GM23338 (cell line): Measurements from ENCODE around the gene SOWAHB. TPM values are rescaled to one million over a fixed set of nuclear protein-coding genes. Genes with fewer than 3 reads are reported as not detected.

Experiments used
- ATAC-seq: fragments of 200-7000 bp; cut with Tn5 transposase; 3 replicates; pipeline ENCODE4 v1.9.1; 2020
- DNase-seq: peaks from one replicate; pipeline ENCODE4 v3.0.0-alpha.2; 2015; ENCODE audit warnings: low spot score
- H2AFZ ChIP-seq: fragments of 200-600 bp; sonication (generic); 2 replicates; pipeline ENCODE4 v1.8.0; 2016; ENCODE audit warnings: antibody characterized with exemption, mild to moderate bottlenecking, moderate library complexity
- H3F3A ChIP-seq: fragments of 200-600 bp; sonication (generic); replicated peaks from 2 replicates; pipeline ENCODE4 v1.8.0; 2017; ENCODE audit warnings: antibody characterized with exemption, mixed run types, low read depth
- H3K27ac ChIP-seq: fragments of 200-600 bp; sonication (generic); 2 replicates; pipeline ENCODE4 v1.6.1; 2016; ENCODE audit warnings: low read depth
- H3K27me3 ChIP-seq: fragments of 200-600 bp; sonication (generic); 2 replicates; pipeline ENCODE4 v1.8.0; 2016; ENCODE audit warnings: mild to moderate bottlenecking, mixed run types, moderate library complexity; ENCODE audit not compliant: insufficient read depth
- H3K36me3 ChIP-seq: fragments of 200-600 bp; sonication (generic); 2 replicates; pipeline ENCODE4 v1.8.0; 2016; ENCODE audit warnings: mild to moderate bottlenecking; ENCODE audit not compliant: insufficient read depth
- H3K4me1 ChIP-seq: fragments of 200-600 bp; sonication (generic); 2 replicates; pipeline ENCODE4 v1.8.0; 2016; ENCODE audit warnings: mild to moderate bottlenecking, moderate library complexity; ENCODE audit not compliant: insufficient read depth
- H3K4me2 ChIP-seq: fragments of 200-600 bp; sonication (generic); 2 replicates; pipeline ENCODE4 v1.7.1; 2017; ENCODE audit warnings: mixed run types
- H3K4me3 ChIP-seq: fragments of 200-600 bp; sonication (generic); 2 replicates; pipeline ENCODE4 v1.6.1; 2016; ENCODE audit warnings: mixed run types
- H3K79me2 ChIP-seq: fragments of 200-600 bp; sonication (generic); replicated peaks from 2 replicates; pipeline ENCODE4 v1.8.0; 2017; ENCODE audit warnings: mild to moderate bottlenecking; ENCODE audit not compliant: insufficient read depth
- H3K9me2 ChIP-seq: fragments of 200-600 bp; sonication (generic); 2 replicates; pipeline ENCODE4 v1.8.0; 2017; ENCODE audit not compliant: insufficient read depth
- H4K20me1 ChIP-seq: fragments of 200-600 bp; sonication (generic); replicated peaks from 2 replicates; pipeline ENCODE4 v1.8.0; 2017; ENCODE audit warnings: mild to moderate bottlenecking; ENCODE audit not compliant: insufficient read depth
- H3K27ac Mint-ChIP-seq: 2 replicates; pipeline ENCODE4 v1.8.0; 2020; ENCODE audit warnings: inconsistent platforms, mild to moderate bottlenecking, moderate library complexity, mixed read lengths
- H3K27me3 Mint-ChIP-seq: 3 replicates; pipeline ENCODE4 v1.8.0; 2022; ENCODE audit warnings: low read depth, mild to moderate bottlenecking, moderate library complexity, mixed read lengths, inconsistent platforms; ENCODE audit not compliant: insufficient read depth, poor library complexity
- H3K36me3 Mint-ChIP-seq: 3 replicates; pipeline ENCODE4 v1.8.0; 2021; ENCODE audit warnings: low read depth, mild to moderate bottlenecking, inconsistent platforms, moderate library complexity, mixed read lengths
- H3K4me1 Mint-ChIP-seq: 3 replicates; pipeline ENCODE4 v1.8.0; 2020; ENCODE audit warnings: mild to moderate bottlenecking, inconsistent platforms, mixed read lengths
- H3K4me3 Mint-ChIP-seq: 3 replicates; pipeline ENCODE4 v1.8.0; 2021; ENCODE audit warnings: moderate library complexity, mild to moderate bottlenecking, inconsistent platforms, mixed read lengths
- H3K9me3 Mint-ChIP-seq: 3 replicates; pipeline ENCODE4 v1.8.0; 2020; ENCODE audit warnings: moderate library complexity, mild to moderate bottlenecking, inconsistent platforms, mixed read lengths
- CTCF ChIP-seq, 2 experiments: fragments of 200-600 bp in 1 of 2; sonication (generic) in 1 of 2; conservative IDR thresholded peaks; 2 replicates each; pipeline versions ENCODE4 v1.5.1 to v1.6.1; 2016 to 2017; ENCODE audit warnings: antibody characterized with exemption in 2 of 2, low read depth in 2 of 2, mild to moderate bottlenecking in 2 of 2, moderate library complexity in 1 of 2
- EZH2 ChIP-seq: fragments of 200-600 bp; sonication (generic); IDR thresholded peaks from one replicate; pipeline ENCODE4 v1.8.0; 2017; ENCODE audit warnings: antibody characterized with exemption, mild to moderate bottlenecking, low read depth; ENCODE audit not compliant: unreplicated experiment
- EZH2phosphoT487 ChIP-seq: fragments of 200-600 bp; sonication (generic); IDR thresholded peaks from one replicate; pipeline ENCODE4 v1.8.1; 2018; ENCODE audit warnings: antibody characterized with exemption; ENCODE audit not compliant: unreplicated experiment
- NANOG ChIP-seq: IDR thresholded peaks from 2 replicates; pipeline ENCODE4 v1.6.1; 2016; ENCODE audit warnings: antibody characterized with exemption, borderline replicate concordance
- POLR2AphosphoS5 ChIP-seq: IDR thresholded peaks from 2 replicates; pipeline ENCODE4 v1.6.1; 2016; ENCODE audit warnings: antibody characterized with exemption, low read depth
- ZNF114 ChIP-seq: fragments of 250-450 bp; sonication (Bioruptor Pico); IDR thresholded peaks from 2 replicates; pipeline ENCODE4 v1.5.0; 2020; ENCODE audit warnings: mild to moderate bottlenecking, moderate library complexity
- ZNF462 ChIP-seq: fragments of 250-450 bp; sonication (Bioruptor Pico); IDR thresholded peaks from 2 replicates; pipeline ENCODE4 v1.5.0; 2020; ENCODE audit warnings: mild to moderate bottlenecking, moderate library complexity
- polyA plus RNA-seq: library from polyadenylated mRNA; unstranded; fragments of >200 nt; fragmentation: Nextera tagmentation; extraction: Ambion mirVana; gene quantifications from 2 replicates; pipeline ENCODE4 v1.2.1, GENCODE V29; 2016
- total RNA-seq: library from RNA; depleted of rRNA; stranded (reverse); fragments of >200 nt; shearing (Covaris generic); gene quantifications from 2 replicates; pipeline ENCODE4 v1.2.3, GENCODE V29; 2014

SOWAHB gene
- total and polyA plus RNA-seq, 2 experiments from 2014 or later, result 0.08 to 2.8 TPM

- Histone ChIP-seq H3K36me3 (0 out of 2 replicates have a peak, but pooled peaks cover 4% of the 10 kb centered on the region), H3K79me2 (no peaks in the 10 kb centered on the region), H3K4me2 (no peak overlapping the region), H3K9me2 (peaks cover 27% of the 10 kb centered on the region), H3K4me3 (no peak overlapping the region), H3K27ac (no peak overlapping the region), H4K20me1 (no peaks in the 10 kb centered on the region), H3F3A (no peaks in the 10 kb centered on the region), H3K27me3 (no peaks in the 10 kb centered on the region), H2AFZ (no peak overlapping the region), H3K4me1 (0 out of 2 replicates have a peak, but pooled peaks cover 5% of the 10 kb centered on the region)
- peak overlapping the region; percentile 10; the same call in 1 of the 2 replicates for H3K27ac Mint-ChIP-seq
- no peak for TF ChIP-seq EZH2
- TF ChIP-seq POLR2AphosphoS5, result no peak
- no peak for TF ChIP-seq NANOG
- no peak for TF ChIP-seq CTCF (conservative IDR thresholded peaks at IDR 0.05; ENCODE audit: low read depth in 2 of 2)
- TF ChIP-seq ZNF114, result no peak
- TF ChIP-seq EZH2phosphoT487, result no peak
- no peak for TF ChIP-seq ZNF462 (CRISPR knock-in tag)
- DNase-seq (no peak), ATAC-seq (no peak)
- peaks cover 7% of the 10 kb centered on the region for H3K4me1 Mint-ChIP-seq
- peaks cover 10% of the 10 kb centered on the region for H3K9me3 Mint-ChIP-seq
- H3K4me3 Mint-ChIP-seq, result no peak overlapping the region
- peaks cover 13% of the 10 kb centered on the region for H3K36me3 Mint-ChIP-seq
- H3K27me3 Mint-ChIP-seq, result peaks cover 5% of the 10 kb centered on the region
Measured at GRCh38 chr4:76905521-76905920, 7.6 kb upstream of the SOWAHB start.
